ENCODE data around the gene YEATS2. TPM values are rescaled to one million over a fixed set of nuclear protein-coding genes. Genes with fewer than 3 reads are reported as not detected.

Gene YEATS2
- total RNA-seq, 1 experiment from 2014 or later = 57.4 TPM

- no peak for DNase-seq
- no peaks in the 10 kb centered on the region for H3K9me3 Mint-ChIP-seq (ENCODE audit: low read depth, unreplicated experiment)
- H3K36me3 Mint-ChIP-seq (ENCODE audit: insufficient read depth, unreplicated experiment) = peaks cover 35% of the 10 kb centered on the region
- no peak overlapping the region for H3K27ac Mint-ChIP-seq (ENCODE audit: unreplicated experiment)
- no peak for TF ChIP-seq CTCF (IDR thresholded peaks at IDR 0.05; ENCODE audit: unreplicated experiment)
- H3K27me3 Mint-ChIP-seq (ENCODE audit: unreplicated experiment) = no peaks in the 10 kb centered on the region
- CTCF ChIA-PET = no interaction called here
- intact Hi-C loops (cut with micrococcal nuclease; ENCODE audit: unreplicated experiment) = no loop called here
- TSS peak; percentile 10 for BruUV-seq (replicated peaks)
- no peak overlapping the region for H3K4me3 Mint-ChIP-seq (ENCODE audit: low read depth, unreplicated experiment)
- no peaks in the 10 kb centered on the region for H3K4me1 Mint-ChIP-seq (ENCODE audit: low read depth, unreplicated experiment)
These were observed 119.3 kb downstream of the YEATS2 start for GRCh38 chr3:183816681-183817510.

GRCh38 chr3:183817639-183818038 is 120.0 kb downstream of the YEATS2 start:
- peaks cover 35% of the 10 kb centered on the region for H3K36me3 Mint-ChIP-seq (ENCODE audit: insufficient read depth, unreplicated experiment)
- intact Hi-C loops (cut with micrococcal nuclease; ENCODE audit: unreplicated experiment) = no loop called here
- H3K27me3 Mint-ChIP-seq (ENCODE audit: unreplicated experiment) = no peaks in the 10 kb centered on the region
- TF ChIP-seq CTCF (IDR thresholded peaks at IDR 0.05; ENCODE audit: unreplicated experiment) = no peak
- H3K4me3 Mint-ChIP-seq (ENCODE audit: low read depth, unreplicated experiment) = no peak overlapping the region
- CTCF ChIA-PET = no interaction called here
- no peaks in the 10 kb centered on the region for H3K9me3 Mint-ChIP-seq (ENCODE audit: low read depth, unreplicated experiment)
- BruUV-seq (replicated peaks) = no TSS peak
- no peaks in the 10 kb centered on the region for H3K4me1 Mint-ChIP-seq (ENCODE audit: low read depth, unreplicated experiment)
- H3K27ac Mint-ChIP-seq (ENCODE audit: unreplicated experiment) = no peak overlapping the region
- DNase-seq = no peak

- CTCF ChIA-PET = no interaction called here
- no peak overlapping the region for H3K4me3 Mint-ChIP-seq (ENCODE audit: low read depth, unreplicated experiment)
These were observed 120.5 kb downstream of the YEATS2 start for GRCh38 chr3:183818041-183818620.

More at GRCh38 chr3:183818041-183818620, 120.5 kb downstream of the YEATS2 start:
- no peak overlapping the region for H3K27ac Mint-ChIP-seq (ENCODE audit: unreplicated experiment)
- H3K9me3 Mint-ChIP-seq (ENCODE audit: low read depth, unreplicated experiment) = no peaks in the 10 kb centered on the region
- no peaks in the 10 kb centered on the region for H3K4me1 Mint-ChIP-seq (ENCODE audit: low read depth, unreplicated experiment)
- no peak for DNase-seq
- BruUV-seq (replicated peaks) = no TSS peak
- H3K36me3 Mint-ChIP-seq (ENCODE audit: insufficient read depth, unreplicated experiment) = peaks cover 35% of the 10 kb centered on the region
- H3K27me3 Mint-ChIP-seq (ENCODE audit: unreplicated experiment) = no peaks in the 10 kb centered on the region
- intact Hi-C loops (cut with micrococcal nuclease; ENCODE audit: unreplicated experiment) = no loop called here
- TF ChIP-seq CTCF (IDR thresholded peaks at IDR 0.05; ENCODE audit: unreplicated experiment) = no peak

Data from Calu3 (cell line).